NB4 (cell line): ENCODE measurements around the gene PARP8.
"Not testable (repeated sequence)": the region's sequence is repeated elsewhere in the genome, so short reads cannot be mapped to it uniquely, and the experiment has no call there.

Experiments used
- DNase-seq: peaks from one replicate; pipeline ENCODE4 v3.0.0; 2010; ENCODE audit warnings: low read depth
- H3K4me3 ChIP-seq: one replicate; pipeline ENCODE4 v1.5.1; 2011; ENCODE audit warnings: mild to moderate bottlenecking, low read depth, low read length, moderate library complexity
- CTCF ChIP-seq: IDR thresholded peaks from one replicate; pipeline ENCODE4 v1.5.1; 2012; ENCODE audit warnings: low read depth, low read length
- MAX ChIP-seq: IDR thresholded peaks from 2 replicates; pipeline ENCODE4 v1.6.1; 2011; ENCODE audit warnings: low read depth, low read length
- MYC ChIP-seq: IDR thresholded peaks from 2 replicates; pipeline ENCODE4 v1.6.1; 2011; ENCODE audit warnings: low read depth, low read length
- POLR2A ChIP-seq: IDR thresholded peaks from 2 replicates; pipeline ENCODE4 v1.6.1; 2011; ENCODE audit warnings: mild to moderate bottlenecking; ENCODE audit not compliant: insufficient read length; ENCODE audit errors: extremely low read depth

Gene PARP8

GRCh38 chr5:50666261-50667022 is at the start of gene PARP8:
Gene PARP8, plus strand, starts transcription at chr5:50666637. Its CDS starts 459 bp downstream, at chr5:50667096.
- H3K4me3 ChIP-seq: peak within 1 kb of the TSS; percentile 88
- peak; percentile 89 for DNase-seq
- no peak for TF ChIP-seq MAX
- TF ChIP-seq MYC: peak; percentile 23; the same call in 1 of the 2 replicates
- peak; percentile 41 for TF ChIP-seq POLR2A

GRCh38 chr5:50623666-50624065 is 42.8 kb upstream of the PARP8 start:
- no peak for DNase-seq

DNA sequence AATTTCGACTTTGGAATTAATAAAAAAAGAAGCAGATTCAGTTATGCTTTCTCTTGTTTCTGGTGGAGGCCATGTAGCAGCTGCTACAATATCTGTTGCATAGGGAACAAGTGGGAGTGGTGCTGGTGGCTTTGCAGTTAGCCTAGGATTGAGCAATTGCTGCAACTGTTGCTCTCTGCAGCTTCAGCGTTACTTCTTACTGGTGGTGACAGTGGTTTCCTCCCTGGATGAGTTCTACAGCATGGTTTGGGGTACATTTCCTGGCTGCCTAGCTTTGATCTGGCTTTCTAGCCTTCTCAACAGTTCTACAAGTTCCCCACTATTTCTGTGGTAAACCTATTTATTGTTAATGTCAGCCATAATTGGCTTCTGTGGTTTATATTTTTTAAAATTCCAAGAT is 31.6 kb upstream of the PARP8 start:
- not testable (repeated sequence) for H3K4me3 ChIP-seq
- peak; percentile 96 for DNase-seq

More at GRCh38 chr5:50623666-50624065, 42.8 kb upstream of the PARP8 start:
- H3K4me3 ChIP-seq: no peak overlapping the region
- TF ChIP-seq MYC (no peak), CTCF (no peak), POLR2A (no peak), MAX (no peak)

GRCh38 chr5:50637576-50637975 is 28.9 kb upstream of the PARP8 start:
- DNase-seq: peak; percentile 54
- not testable (repeated sequence) for H3K4me3 ChIP-seq

More for the DNA sequence above, 31.6 kb upstream of the PARP8 start:
- TF ChIP-seq MYC: peak; percentile 57
- 0 out of 2 replicates have a peak, but pooled peaks have one; percentile 50 for TF ChIP-seq MAX

GRCh38 chr5:50646591-50646990 is 19.8 kb upstream of the PARP8 start:
- TF ChIP-seq MYC (no peak), MAX (no peak), POLR2A (no peak), CTCF (no peak)
- DNase-seq: no peak
- no peak overlapping the region for H3K4me3 ChIP-seq

DNA sequence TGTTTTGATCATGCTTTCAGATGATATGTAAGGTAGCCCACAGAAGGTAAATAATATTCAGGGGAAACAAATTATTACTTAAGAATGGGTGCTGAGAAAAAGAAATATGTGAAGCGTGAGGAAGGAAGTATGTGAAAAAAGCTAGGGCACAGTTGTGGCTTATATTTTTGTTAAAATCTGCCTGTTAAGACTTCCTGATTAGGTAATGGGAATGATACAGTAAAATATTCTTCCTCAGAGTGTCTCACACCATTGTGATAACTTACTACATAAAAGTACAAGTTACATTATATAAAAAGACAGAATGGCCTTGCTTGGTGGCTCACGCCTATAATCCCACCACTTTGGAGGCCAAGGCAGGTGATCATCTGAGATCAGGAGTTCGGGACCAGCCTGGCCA is 18.7 kb upstream of the PARP8 start:
- TF ChIP-seq MYC (no peak), POLR2A (no peak), MAX (no peak), CTCF (no peak)
- no peak overlapping the region for H3K4me3 ChIP-seq
- DNase-seq: peak; percentile 62

- peak overlapping the region; percentile 66 for H3K4me3 ChIP-seq
- peak; percentile 94 for DNase-seq
- TF ChIP-seq CTCF: no peak
- TF ChIP-seq MAX: peak; percentile 97
- TF ChIP-seq POLR2A: peak; percentile 57
- peak; percentile 99 for TF ChIP-seq MYC
Measured at GRCh38 chr5:50653946-50654345, 12.5 kb upstream of the PARP8 start.
